GM23338 (cell line): Measurements from ENCODE around the gene ANKS1B.

Source experiments
- CREB1 ChIP-seq: fragments of 250-450 bp; sonication (Bioruptor Pico); IDR thresholded peaks from 2 replicates; pipeline ENCODE4 v1.5.0; 2020; ENCODE audit warnings: low read depth, mild to moderate bottlenecking, moderate library complexity
- EZH2 ChIP-seq: fragments of 200-600 bp; sonication (generic); IDR thresholded peaks from one replicate; pipeline ENCODE4 v1.8.0; 2017; ENCODE audit warnings: antibody characterized with exemption, mild to moderate bottlenecking, low read depth; ENCODE audit not compliant: unreplicated experiment
- EZH2phosphoT487 ChIP-seq: fragments of 200-600 bp; sonication (generic); IDR thresholded peaks from one replicate; pipeline ENCODE4 v1.8.1; 2018; ENCODE audit warnings: antibody characterized with exemption; ENCODE audit not compliant: unreplicated experiment
- JUNB ChIP-seq: IDR thresholded peaks from one replicate; pipeline ENCODE4 v1.6.1; 2016; ENCODE audit warnings: antibody characterized with exemption; ENCODE audit not compliant: unreplicated experiment
- NANOG ChIP-seq: IDR thresholded peaks from 2 replicates; pipeline ENCODE4 v1.6.1; 2016; ENCODE audit warnings: antibody characterized with exemption, borderline replicate concordance
- POLR2AphosphoS5 ChIP-seq: IDR thresholded peaks from 2 replicates; pipeline ENCODE4 v1.6.1; 2016; ENCODE audit warnings: antibody characterized with exemption, low read depth
- STAT1 ChIP-seq: IDR thresholded peaks from one replicate; pipeline ENCODE4 v1.6.1; 2016; ENCODE audit warnings: antibody characterized with exemption; ENCODE audit not compliant: unreplicated experiment
- ZNF114 ChIP-seq: fragments of 250-450 bp; sonication (Bioruptor Pico); IDR thresholded peaks from 2 replicates; pipeline ENCODE4 v1.5.0; 2020; ENCODE audit warnings: mild to moderate bottlenecking, moderate library complexity
- ZNF331 ChIP-seq: fragments of 250-450 bp; sonication (Bioruptor Pico); IDR thresholded peaks from 2 replicates; pipeline ENCODE4 v1.5.0; 2020; ENCODE audit warnings: low read depth, mild to moderate bottlenecking, moderate library complexity
- TF ChIP-seq, protein P1 (sequence below), 2 experiments: fragments of 200-600 bp in 1 of 2; sonication (generic) in 1 of 2; conservative IDR thresholded peaks; 2 replicates each; pipeline versions ENCODE4 v1.5.1 to v1.6.1; 2016 to 2017; ENCODE audit warnings: antibody characterized with exemption in 2 of 2, low read depth in 2 of 2, mild to moderate bottlenecking in 2 of 2, moderate library complexity in 1 of 2
- TF ChIP-seq, protein P2 (sequence below): IDR thresholded peaks from 2 replicates; pipeline ENCODE4 v1.6.1; 2016; ENCODE audit warnings: antibody characterized with exemption
- TF ChIP-seq, protein P3 (sequence below): IDR thresholded peaks from one replicate; pipeline ENCODE4 v1.6.1; 2018; ENCODE audit warnings: antibody characterized with exemption; ENCODE audit not compliant: unreplicated experiment
- TF ChIP-seq, protein P4 (sequence below): fragments of 250-450 bp; sonication (Bioruptor Pico); IDR thresholded peaks from 2 replicates; pipeline ENCODE4 v1.5.0; 2020; ENCODE audit warnings: mild to moderate bottlenecking, moderate library complexity

DNA sequence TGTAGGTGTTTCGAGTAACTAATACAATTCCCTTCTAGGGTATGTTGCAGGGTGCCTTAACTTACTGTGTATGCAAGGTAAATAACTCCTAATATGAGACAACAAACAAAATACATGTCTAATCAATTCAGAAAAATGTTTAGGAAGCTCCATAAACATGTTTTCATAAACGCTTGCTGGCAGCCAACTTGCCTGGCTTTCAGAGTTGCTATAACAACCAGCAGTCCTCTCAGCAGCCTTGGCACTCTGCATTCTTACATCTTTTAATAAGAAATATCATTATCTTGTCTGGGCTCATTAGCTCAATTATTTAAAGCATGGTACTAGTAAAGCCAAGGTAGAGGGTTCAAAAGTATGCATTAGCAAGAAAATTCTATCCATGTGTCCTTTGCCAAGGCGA is 862.2 kb downstream of the ANKS1B start:
- no peak for TF ChIP-seq JUNB
- no peak for TF ChIP-seq EZH2
- TF ChIP-seq, protein P1, sequence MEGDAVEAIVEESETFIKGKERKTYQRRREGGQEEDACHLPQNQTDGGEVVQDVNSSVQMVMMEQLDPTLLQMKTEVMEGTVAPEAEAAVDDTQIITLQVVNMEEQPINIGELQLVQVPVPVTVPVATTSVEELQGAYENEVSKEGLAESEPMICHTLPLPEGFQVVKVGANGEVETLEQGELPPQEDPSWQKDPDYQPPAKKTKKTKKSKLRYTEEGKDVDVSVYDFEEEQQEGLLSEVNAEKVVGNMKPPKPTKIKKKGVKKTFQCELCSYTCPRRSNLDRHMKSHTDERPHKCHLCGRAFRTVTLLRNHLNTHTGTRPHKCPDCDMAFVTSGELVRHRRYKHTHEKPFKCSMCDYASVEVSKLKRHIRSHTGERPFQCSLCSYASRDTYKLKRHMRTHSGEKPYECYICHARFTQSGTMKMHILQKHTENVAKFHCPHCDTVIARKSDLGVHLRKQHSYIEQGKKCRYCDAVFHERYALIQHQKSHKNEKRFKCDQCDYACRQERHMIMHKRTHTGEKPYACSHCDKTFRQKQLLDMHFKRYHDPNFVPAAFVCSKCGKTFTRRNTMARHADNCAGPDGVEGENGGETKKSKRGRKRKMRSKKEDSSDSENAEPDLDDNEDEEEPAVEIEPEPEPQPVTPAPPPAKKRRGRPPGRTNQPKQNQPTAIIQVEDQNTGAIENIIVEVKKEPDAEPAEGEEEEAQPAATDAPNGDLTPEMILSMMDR (conservative IDR thresholded peaks at IDR 0.05; ENCODE audit: low read depth in 2 of 2): no peak
- TF ChIP-seq, protein P2, sequence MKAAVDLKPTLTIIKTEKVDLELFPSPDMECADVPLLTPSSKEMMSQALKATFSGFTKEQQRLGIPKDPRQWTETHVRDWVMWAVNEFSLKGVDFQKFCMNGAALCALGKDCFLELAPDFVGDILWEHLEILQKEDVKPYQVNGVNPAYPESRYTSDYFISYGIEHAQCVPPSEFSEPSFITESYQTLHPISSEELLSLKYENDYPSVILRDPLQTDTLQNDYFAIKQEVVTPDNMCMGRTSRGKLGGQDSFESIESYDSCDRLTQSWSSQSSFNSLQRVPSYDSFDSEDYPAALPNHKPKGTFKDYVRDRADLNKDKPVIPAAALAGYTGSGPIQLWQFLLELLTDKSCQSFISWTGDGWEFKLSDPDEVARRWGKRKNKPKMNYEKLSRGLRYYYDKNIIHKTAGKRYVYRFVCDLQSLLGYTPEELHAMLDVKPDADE: no peak
- no peak for TF ChIP-seq CREB1 (CRISPR knock-in tag)
- no peak for TF ChIP-seq POLR2AphosphoS5
- TF ChIP-seq ZNF331 (CRISPR knock-in tag): no peak
- no peak for TF ChIP-seq EZH2phosphoT487
- TF ChIP-seq STAT1: no peak
- TF ChIP-seq, protein P3, sequence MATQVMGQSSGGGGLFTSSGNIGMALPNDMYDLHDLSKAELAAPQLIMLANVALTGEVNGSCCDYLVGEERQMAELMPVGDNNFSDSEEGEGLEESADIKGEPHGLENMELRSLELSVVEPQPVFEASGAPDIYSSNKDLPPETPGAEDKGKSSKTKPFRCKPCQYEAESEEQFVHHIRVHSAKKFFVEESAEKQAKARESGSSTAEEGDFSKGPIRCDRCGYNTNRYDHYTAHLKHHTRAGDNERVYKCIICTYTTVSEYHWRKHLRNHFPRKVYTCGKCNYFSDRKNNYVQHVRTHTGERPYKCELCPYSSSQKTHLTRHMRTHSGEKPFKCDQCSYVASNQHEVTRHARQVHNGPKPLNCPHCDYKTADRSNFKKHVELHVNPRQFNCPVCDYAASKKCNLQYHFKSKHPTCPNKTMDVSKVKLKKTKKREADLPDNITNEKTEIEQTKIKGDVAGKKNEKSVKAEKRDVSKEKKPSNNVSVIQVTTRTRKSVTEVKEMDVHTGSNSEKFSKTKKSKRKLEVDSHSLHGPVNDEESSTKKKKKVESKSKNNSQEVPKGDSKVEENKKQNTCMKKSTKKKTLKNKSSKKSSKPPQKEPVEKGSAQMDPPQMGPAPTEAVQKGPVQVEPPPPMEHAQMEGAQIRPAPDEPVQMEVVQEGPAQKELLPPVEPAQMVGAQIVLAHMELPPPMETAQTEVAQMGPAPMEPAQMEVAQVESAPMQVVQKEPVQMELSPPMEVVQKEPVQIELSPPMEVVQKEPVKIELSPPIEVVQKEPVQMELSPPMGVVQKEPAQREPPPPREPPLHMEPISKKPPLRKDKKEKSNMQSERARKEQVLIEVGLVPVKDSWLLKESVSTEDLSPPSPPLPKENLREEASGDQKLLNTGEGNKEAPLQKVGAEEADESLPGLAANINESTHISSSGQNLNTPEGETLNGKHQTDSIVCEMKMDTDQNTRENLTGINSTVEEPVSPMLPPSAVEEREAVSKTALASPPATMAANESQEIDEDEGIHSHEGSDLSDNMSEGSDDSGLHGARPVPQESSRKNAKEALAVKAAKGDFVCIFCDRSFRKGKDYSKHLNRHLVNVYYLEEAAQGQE: no peak
- TF ChIP-seq, protein P4, sequence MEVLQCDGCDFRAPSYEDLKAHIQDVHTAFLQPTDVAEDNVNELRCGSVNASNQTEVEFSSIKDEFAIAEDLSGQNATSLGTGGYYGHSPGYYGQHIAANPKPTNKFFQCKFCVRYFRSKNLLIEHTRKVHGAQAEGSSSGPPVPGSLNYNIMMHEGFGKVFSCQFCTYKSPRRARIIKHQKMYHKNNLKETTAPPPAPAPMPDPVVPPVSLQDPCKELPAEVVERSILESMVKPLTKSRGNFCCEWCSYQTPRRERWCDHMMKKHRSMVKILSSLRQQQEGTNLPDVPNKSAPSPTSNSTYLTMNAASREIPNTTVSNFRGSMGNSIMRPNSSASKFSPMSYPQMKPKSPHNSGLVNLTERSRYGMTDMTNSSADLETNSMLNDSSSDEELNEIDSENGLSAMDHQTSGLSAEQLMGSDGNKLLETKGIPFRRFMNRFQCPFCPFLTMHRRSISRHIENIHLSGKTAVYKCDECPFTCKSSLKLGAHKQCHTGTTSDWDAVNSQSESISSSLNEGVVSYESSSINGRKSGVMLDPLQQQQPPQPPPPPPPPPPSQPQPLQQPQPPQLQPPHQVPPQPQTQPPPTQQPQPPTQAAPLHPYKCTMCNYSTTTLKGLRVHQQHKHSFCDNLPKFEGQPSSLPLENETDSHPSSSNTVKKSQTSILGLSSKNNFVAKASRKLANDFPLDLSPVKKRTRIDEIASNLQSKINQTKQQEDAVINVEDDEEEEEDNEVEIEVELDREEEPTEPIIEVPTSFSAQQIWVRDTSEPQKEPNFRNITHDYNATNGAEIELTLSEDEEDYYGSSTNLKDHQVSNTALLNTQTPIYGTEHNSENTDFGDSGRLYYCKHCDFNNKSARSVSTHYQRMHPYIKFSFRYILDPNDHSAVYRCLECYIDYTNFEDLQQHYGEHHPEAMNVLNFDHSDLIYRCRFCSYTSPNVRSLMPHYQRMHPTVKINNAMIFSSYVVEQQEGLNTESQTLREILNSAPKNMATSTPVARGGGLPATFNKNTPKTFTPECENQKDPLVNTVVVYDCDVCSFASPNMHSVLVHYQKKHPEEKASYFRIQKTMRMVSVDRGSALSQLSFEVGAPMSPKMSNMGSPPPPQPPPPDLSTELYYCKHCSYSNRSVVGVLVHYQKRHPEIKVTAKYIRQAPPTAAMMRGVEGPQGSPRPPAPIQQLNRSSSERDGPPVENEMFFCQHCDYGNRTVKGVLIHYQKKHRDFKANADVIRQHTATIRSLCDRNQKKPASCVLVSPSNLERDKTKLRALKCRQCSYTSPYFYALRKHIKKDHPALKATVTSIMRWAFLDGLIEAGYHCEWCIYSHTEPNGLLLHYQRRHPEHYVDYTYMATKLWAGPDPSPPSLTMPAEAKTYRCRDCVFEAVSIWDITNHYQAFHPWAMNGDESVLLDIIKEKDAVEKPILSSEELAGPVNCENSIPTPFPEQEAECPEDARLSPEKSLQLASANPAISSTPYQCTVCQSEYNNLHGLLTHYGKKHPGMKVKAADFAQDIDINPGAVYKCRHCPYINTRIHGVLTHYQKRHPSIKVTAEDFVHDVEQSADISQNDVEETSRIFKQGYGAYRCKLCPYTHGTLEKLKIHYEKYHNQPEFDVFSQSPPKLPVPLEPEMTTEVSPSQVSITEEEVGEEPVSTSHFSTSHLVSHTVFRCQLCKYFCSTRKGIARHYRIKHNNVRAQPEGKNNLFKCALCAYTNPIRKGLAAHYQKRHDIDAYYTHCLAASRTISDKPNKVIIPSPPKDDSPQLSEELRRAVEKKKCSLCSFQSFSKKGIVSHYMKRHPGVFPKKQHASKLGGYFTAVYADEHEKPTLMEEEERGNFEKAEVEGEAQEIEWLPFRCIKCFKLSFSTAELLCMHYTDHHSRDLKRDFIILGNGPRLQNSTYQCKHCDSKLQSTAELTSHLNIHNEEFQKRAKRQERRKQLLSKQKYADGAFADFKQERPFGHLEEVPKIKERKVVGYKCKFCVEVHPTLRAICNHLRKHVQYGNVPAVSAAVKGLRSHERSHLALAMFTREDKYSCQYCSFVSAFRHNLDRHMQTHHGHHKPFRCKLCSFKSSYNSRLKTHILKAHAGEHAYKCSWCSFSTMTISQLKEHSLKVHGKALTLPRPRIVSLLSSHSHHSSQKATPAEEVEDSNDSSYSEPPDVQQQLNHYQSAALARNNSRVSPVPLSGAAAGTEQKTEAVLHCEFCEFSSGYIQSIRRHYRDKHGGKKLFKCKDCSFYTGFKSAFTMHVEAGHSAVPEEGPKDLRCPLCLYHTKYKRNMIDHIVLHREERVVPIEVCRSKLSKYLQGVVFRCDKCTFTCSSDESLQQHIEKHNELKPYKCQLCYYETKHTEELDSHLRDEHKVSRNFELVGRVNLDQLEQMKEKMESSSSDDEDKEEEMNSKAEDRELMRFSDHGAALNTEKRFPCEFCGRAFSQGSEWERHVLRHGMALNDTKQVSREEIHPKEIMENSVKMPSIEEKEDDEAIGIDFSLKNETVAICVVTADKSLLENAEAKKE: no peak
- TF ChIP-seq NANOG: no peak
- no peak for TF ChIP-seq ZNF114 (CRISPR knock-in tag)
